GM23338 (cell line): ENCODE results near the gene PUS7. TPM values are rescaled to one million over a fixed set of nuclear protein-coding genes. Genes with fewer than 3 reads are reported as not detected.

ENCODE experiments used
- ATAC-seq: fragments of 200-7000 bp; cut with Tn5 transposase; 3 replicates; pipeline ENCODE4 v1.9.1; 2020
- DNase-seq: peaks from one replicate; pipeline ENCODE4 v3.0.0-alpha.2; 2015; ENCODE audit warnings: low spot score
- H2AFZ ChIP-seq: fragments of 200-600 bp; sonication (generic); 2 replicates; pipeline ENCODE4 v1.8.0; 2016; ENCODE audit warnings: antibody characterized with exemption, mild to moderate bottlenecking, moderate library complexity
- H3F3A ChIP-seq: fragments of 200-600 bp; sonication (generic); replicated peaks from 2 replicates; pipeline ENCODE4 v1.8.0; 2017; ENCODE audit warnings: antibody characterized with exemption, mixed run types, low read depth
- H3K27ac ChIP-seq: fragments of 200-600 bp; sonication (generic); 2 replicates; pipeline ENCODE4 v1.6.1; 2016; ENCODE audit warnings: low read depth
- H3K27me3 ChIP-seq: fragments of 200-600 bp; sonication (generic); 2 replicates; pipeline ENCODE4 v1.8.0; 2016; ENCODE audit warnings: mild to moderate bottlenecking, mixed run types, moderate library complexity; ENCODE audit not compliant: insufficient read depth
- H3K36me3 ChIP-seq: fragments of 200-600 bp; sonication (generic); 2 replicates; pipeline ENCODE4 v1.8.0; 2016; ENCODE audit warnings: mild to moderate bottlenecking; ENCODE audit not compliant: insufficient read depth
- H3K4me1 ChIP-seq: fragments of 200-600 bp; sonication (generic); 2 replicates; pipeline ENCODE4 v1.8.0; 2016; ENCODE audit warnings: mild to moderate bottlenecking, moderate library complexity; ENCODE audit not compliant: insufficient read depth
- H3K4me2 ChIP-seq: fragments of 200-600 bp; sonication (generic); 2 replicates; pipeline ENCODE4 v1.7.1; 2017; ENCODE audit warnings: mixed run types
- H3K4me3 ChIP-seq: fragments of 200-600 bp; sonication (generic); 2 replicates; pipeline ENCODE4 v1.6.1; 2016; ENCODE audit warnings: mixed run types
- H3K79me2 ChIP-seq: fragments of 200-600 bp; sonication (generic); replicated peaks from 2 replicates; pipeline ENCODE4 v1.8.0; 2017; ENCODE audit warnings: mild to moderate bottlenecking; ENCODE audit not compliant: insufficient read depth
- H3K9me2 ChIP-seq: fragments of 200-600 bp; sonication (generic); 2 replicates; pipeline ENCODE4 v1.8.0; 2017; ENCODE audit not compliant: insufficient read depth
- H4K20me1 ChIP-seq: fragments of 200-600 bp; sonication (generic); replicated peaks from 2 replicates; pipeline ENCODE4 v1.8.0; 2017; ENCODE audit warnings: mild to moderate bottlenecking; ENCODE audit not compliant: insufficient read depth
- H3K27ac Mint-ChIP-seq: 2 replicates; pipeline ENCODE4 v1.8.0; 2020; ENCODE audit warnings: inconsistent platforms, mild to moderate bottlenecking, moderate library complexity, mixed read lengths
- H3K27me3 Mint-ChIP-seq: 3 replicates; pipeline ENCODE4 v1.8.0; 2022; ENCODE audit warnings: low read depth, mild to moderate bottlenecking, moderate library complexity, mixed read lengths, inconsistent platforms; ENCODE audit not compliant: insufficient read depth, poor library complexity
- H3K36me3 Mint-ChIP-seq: 3 replicates; pipeline ENCODE4 v1.8.0; 2021; ENCODE audit warnings: low read depth, mild to moderate bottlenecking, inconsistent platforms, moderate library complexity, mixed read lengths
- H3K4me1 Mint-ChIP-seq: 3 replicates; pipeline ENCODE4 v1.8.0; 2020; ENCODE audit warnings: mild to moderate bottlenecking, inconsistent platforms, mixed read lengths
- H3K4me3 Mint-ChIP-seq: 3 replicates; pipeline ENCODE4 v1.8.0; 2021; ENCODE audit warnings: moderate library complexity, mild to moderate bottlenecking, inconsistent platforms, mixed read lengths
- H3K9me3 Mint-ChIP-seq: 3 replicates; pipeline ENCODE4 v1.8.0; 2020; ENCODE audit warnings: moderate library complexity, mild to moderate bottlenecking, inconsistent platforms, mixed read lengths
- CTCF ChIP-seq, 2 experiments: fragments of 200-600 bp in 1 of 2; sonication (generic) in 1 of 2; conservative IDR thresholded peaks; 2 replicates each; pipeline versions ENCODE4 v1.5.1 to v1.6.1; 2016 to 2017; ENCODE audit warnings: antibody characterized with exemption in 2 of 2, low read depth in 2 of 2, mild to moderate bottlenecking in 2 of 2, moderate library complexity in 1 of 2
- ETS1 ChIP-seq: IDR thresholded peaks from 2 replicates; pipeline ENCODE4 v1.6.1; 2016; ENCODE audit warnings: antibody characterized with exemption
- EZH2 ChIP-seq: fragments of 200-600 bp; sonication (generic); IDR thresholded peaks from one replicate; pipeline ENCODE4 v1.8.0; 2017; ENCODE audit warnings: antibody characterized with exemption, mild to moderate bottlenecking, low read depth; ENCODE audit not compliant: unreplicated experiment
- EZH2phosphoT487 ChIP-seq: fragments of 200-600 bp; sonication (generic); IDR thresholded peaks from one replicate; pipeline ENCODE4 v1.8.1; 2018; ENCODE audit warnings: antibody characterized with exemption; ENCODE audit not compliant: unreplicated experiment
- NANOG ChIP-seq: IDR thresholded peaks from 2 replicates; pipeline ENCODE4 v1.6.1; 2016; ENCODE audit warnings: antibody characterized with exemption, borderline replicate concordance
- POLR2AphosphoS5 ChIP-seq: IDR thresholded peaks from 2 replicates; pipeline ENCODE4 v1.6.1; 2016; ENCODE audit warnings: antibody characterized with exemption, low read depth
- polyA plus RNA-seq: library from polyadenylated mRNA; unstranded; fragments of >200 nt; fragmentation: Nextera tagmentation; extraction: Ambion mirVana; gene quantifications from 2 replicates; pipeline ENCODE4 v1.2.1, GENCODE V29; 2016
- total RNA-seq: library from RNA; depleted of rRNA; stranded (reverse); fragments of >200 nt; shearing (Covaris generic); gene quantifications from 2 replicates; pipeline ENCODE4 v1.2.3, GENCODE V29; 2014

PUS7 gene
- total and polyA plus RNA-seq, 2 experiments from 2014 or later = 34.8 to 62.2 TPM

- TF ChIP-seq EZH2 = no peak
Measured at GRCh38 chr7:105532709-105533460, 10.8 kb upstream of the PUS7 start (continued).

GRCh38 chr7:105531792-105532671 is 10.0 kb upstream of the PUS7 start, which contains the start of gene RINT1:
TSS of gene RINT1 (plus strand) at chr7:105532201. CDS start at chr7:105532316, 115 bp downstream.
- H3K27ac ChIP-seq = peak within 1 kb of the TSS; percentile 45; the same call in 1 of the 2 replicates
- peak within 1 kb of the TSS; percentile 75; the same call in 1 of the 2 replicates for H3K27ac Mint-ChIP-seq

More at GRCh38 chr7:105531792-105532671, 10.0 kb upstream of the PUS7 start, which contains the start of gene RINT1:
- H3K27me3 ChIP-seq = no peaks in the 10 kb centered on the region
- ATAC-seq = peak; percentile 100
- H3K4me1 ChIP-seq = peaks cover 18% of the 10 kb centered on the region
- H3K36me3 ChIP-seq = peaks cover 5% of the 10 kb centered on the region; the same call in 1 of the 2 replicates
- peaks cover 9% of the 10 kb centered on the region for H3K27me3 Mint-ChIP-seq
- peaks cover 10% of the 10 kb centered on the region for H4K20me1 ChIP-seq
- H2AFZ ChIP-seq = peak within 1 kb of the TSS; percentile 96
- peak within 1 kb of the TSS; percentile 95 for H3K4me3 ChIP-seq
- peak; percentile 95 for DNase-seq
- peak within 1 kb of the TSS; percentile 95 for H3K4me3 Mint-ChIP-seq
- peaks cover 34% of the 10 kb centered on the region for H3K79me2 ChIP-seq
- peaks cover 8% of the 10 kb centered on the region for H3K36me3 Mint-ChIP-seq
- H3K4me1 Mint-ChIP-seq = peaks cover 10% of the 10 kb centered on the region; the same call in 2 of the 3 replicates
- TF ChIP-seq ETS1 (peak; percentile 90), EZH2phosphoT487 (no peak), NANOG (no peak), POLR2AphosphoS5 (peak; percentile 99), CTCF (conservative IDR thresholded peaks at IDR 0.05; ENCODE audit: low read depth in 2 of 2) (peak; percentile 75 to 84)
- no peaks in the 10 kb centered on the region for H3K9me2 ChIP-seq
- H3K4me2 ChIP-seq = peak within 1 kb of the TSS; percentile 94
- no peaks in the 10 kb centered on the region for H3F3A ChIP-seq
- H3K9me3 Mint-ChIP-seq = no peaks in the 10 kb centered on the region
